GM12878 (cell line): Measurements from ENCODE around the gene UCKL1. TPM values are rescaled to one million over a fixed set of nuclear protein-coding genes. Genes with fewer than 3 reads are reported as not detected.
A peak's percentile ranks its signal among the peaks of the same experiment; 100 is the strongest.

Source experiments
- ATAC-seq: fragments of 200-7000 bp; cut with Tn5 transposase; 3 replicates; pipeline ENCODE4 v1.9.1; 2020; ENCODE audit warnings: mild to moderate bottlenecking, moderate library complexity
- BruUV-seq: library from RNA; stranded (reverse); fragments of 400-500 nt; replicated peaks from 2 replicates; lab custom pipeline; 2021; lab: Mats Ljungman, UMichigan
- CTCF ChIA-PET: fragments of 300-600 bp; sonication (Branson Sonifier 250); formaldehyde crosslinking; extraction: SDS; loops from one replicate; lab custom pipeline; 2021; ENCODE audit warnings: inconsistent platforms; lab: Yijun Ruan, JAX
- POLR2A ChIA-PET: fragments of 350-600 bp; formaldehyde crosslinking; extraction: SDS; loops from one replicate; lab custom pipeline; 2021; ENCODE audit warnings: inconsistent platforms; lab: Charles Lee
- RAD21 ChIA-PET: fragments of 300-600 bp; sonication (Branson Sonifier 250); formaldehyde crosslinking; loops from one replicate; lab custom pipeline; 2023; ENCODE audit warnings: antibody characterized with exemption; ENCODE audit not compliant: unreplicated experiment; lab: Charles Lee
- SMC1A ChIA-PET: fragments of 300-600 bp; sonication (Branson Sonifier 250); formaldehyde crosslinking; loops from one replicate; lab custom pipeline; 2023; ENCODE audit not compliant: unreplicated experiment, uncharacterized antibody; lab: Charles Lee
- DNase-seq: peaks from one replicate; pipeline ENCODE4 v3.0.0-alpha.2; 2011; ENCODE audit warnings: low read depth, low spot score
- FAIRE-seq: peaks from 3 replicates; lab custom pipeline; 2011; peaks lifted over from hg19 to GRCh38; lab: Jason Lieb, UNC
- H2AFZ ChIP-seq: 2 replicates; pipeline ENCODE4 v1.6.0; 2011; ENCODE audit warnings: low read depth, low read length, control low read depth; ENCODE audit not compliant: control insufficient read depth
- H3K27ac ChIP-seq: 2 replicates; pipeline ENCODE4 v1.5.1; 2011; ENCODE audit warnings: control low read depth; ENCODE audit not compliant: control insufficient read depth, insufficient read depth
- H3K27me3 ChIP-seq, 2 experiments: replicated peaks in 1 of 2; 2 replicates each; pipeline versions ENCODE4 v1.6.0 to v1.6.1; 2011; ENCODE audit warnings: low read length in 1 of 2; ENCODE audit not compliant: control insufficient read depth in 2 of 2, insufficient read depth in 2 of 2
- H3K36me3 ChIP-seq, 2 experiments: 2 replicates each; pipeline ENCODE4 v1.5.1; 2011; ENCODE audit warnings: low read length in 1 of 2; ENCODE audit not compliant: control insufficient read depth in 2 of 2, insufficient read depth in 2 of 2
- H3K4me1 ChIP-seq: 2 replicates; pipeline ENCODE4 v1.6.1; 2011; ENCODE audit warnings: mild to moderate bottlenecking, low read length, moderate library complexity, mixed read lengths; ENCODE audit not compliant: control insufficient read depth, insufficient read depth
- H3K4me2 ChIP-seq: 2 replicates; pipeline ENCODE4 v1.6.0; 2011; ENCODE audit warnings: control low read depth; ENCODE audit not compliant: control insufficient read depth, insufficient read depth
- H3K4me3 ChIP-seq: fragments of 200-600 bp; sonication (generic); 2 replicates; pipeline ENCODE4 v1.5.1; 2016
- H3K79me2 ChIP-seq: 2 replicates; pipeline ENCODE4 v1.6.0; 2011; ENCODE audit warnings: low read length; ENCODE audit not compliant: control insufficient read depth, insufficient read depth
- H3K9ac ChIP-seq: 2 replicates; pipeline ENCODE4 v1.8.0; 2011; ENCODE audit warnings: low read length, control low read depth, mixed read lengths; ENCODE audit not compliant: control insufficient read depth, insufficient read depth
- H3K9me3 ChIP-seq: replicated peaks from 3 replicates; pipeline ENCODE4 v1.5.1; 2011; ENCODE audit warnings: mild to moderate bottlenecking, low read length; ENCODE audit not compliant: control insufficient read depth, insufficient read depth
- H4K20me1 ChIP-seq: 2 replicates; pipeline ENCODE4 v1.6.0; 2011; ENCODE audit not compliant: control insufficient read depth, insufficient read depth
- CHD4 ChIP-seq: fragments of 200-600 bp; sonication (generic); IDR thresholded peaks from 2 replicates; pipeline ENCODE4 v1.6.1; 2016; ENCODE audit warnings: mild to moderate bottlenecking
- GABPA ChIP-seq: IDR thresholded peaks from 2 replicates; pipeline ENCODE4 v1.6.1; 2014; ENCODE audit warnings: antibody characterized with exemption, low read depth, mild to moderate bottlenecking, inconsistent platforms
- KLF5 ChIP-seq: fragments of 450-650 bp; IDR thresholded peaks from 2 replicates; pipeline ENCODE4 v1.6.1; 2014; ENCODE audit warnings: mild to moderate bottlenecking; ENCODE audit not compliant: partially characterized antibody
- MEF2B ChIP-seq: fragments of 450-650 bp; IDR thresholded peaks from 2 replicates; pipeline ENCODE4 v1.6.1; 2018; ENCODE audit warnings: mild to moderate bottlenecking, moderate library complexity; ENCODE audit not compliant: partially characterized antibody, poor library complexity, severe bottlenecking
- MXI1 ChIP-seq: fragments of 150-350 bp; IDR thresholded peaks from 2 replicates; pipeline ENCODE4 v1.6.1; 2011; ENCODE audit warnings: low read depth, mild to moderate bottlenecking, inconsistent platforms, low read length, improper control_type of control experiment
- NBN ChIP-seq: fragments of 450-650 bp; IDR thresholded peaks from 2 replicates; pipeline ENCODE4 v1.6.1; 2016
- NR2F1 ChIP-seq: fragments of 450-650 bp; conservative IDR thresholded peaks from 2 replicates; pipeline ENCODE4 v1.6.1; 2017; ENCODE audit warnings: mild to moderate bottlenecking
- RB1 ChIP-seq: fragments of 450-650 bp; formaldehyde crosslinking; IDR thresholded peaks from 2 replicates; pipeline ENCODE4 v1.6.1; 2017; ENCODE audit warnings: mild to moderate bottlenecking, borderline replicate concordance
- SIX5 ChIP-seq: IDR thresholded peaks from 2 replicates; pipeline ENCODE4 v1.6.1; 2011; ENCODE audit warnings: mild to moderate bottlenecking, low read depth, low read length, moderate library complexity; ENCODE audit not compliant: severe bottlenecking
- SMAD1 ChIP-seq: fragments of 450-650 bp; IDR thresholded peaks from 2 replicates; pipeline ENCODE4 v1.6.1; 2018; ENCODE audit warnings: mild to moderate bottlenecking, low read depth; ENCODE audit not compliant: partially characterized antibody
- SREBF2 ChIP-seq: IDR thresholded peaks from 2 replicates; pipeline ENCODE4 v1.6.1; 2012; ENCODE audit warnings: mild to moderate bottlenecking, low read length
- ZNF622 ChIP-seq: fragments of 450-650 bp; IDR thresholded peaks from 2 replicates; pipeline ENCODE4 v1.6.1; 2017; ENCODE audit warnings: mild to moderate bottlenecking, inconsistent platforms
- WGBS: methylation state at CpG from one replicate; pipeline ENCODE4 v1.1.6; 2016; ENCODE audit warnings: low lambda C conversion rate; ENCODE audit not compliant: insufficient replicate concordance, insufficient coverage; ENCODE audit errors: missing lambda C conversion rate; 5-methylcytosine and 5-hydroxymethylcytosine counted together
- in situ Hi-C: fragments of 300-500 bp; cut with MboI; formaldehyde crosslinking; loops from 9 replicates; pipeline ENCODE4 v1.14.3; 2018; ENCODE audit warnings: mixed read lengths
- intact Hi-C: fragments of 100-400 bp; cut with micrococcal nuclease; formaldehyde crosslinking; loops from one replicate; pipeline ENCODE4 v1.14.2; 2022; ENCODE audit not compliant: unreplicated experiment
- polyA plus RNA-seq, 11 experiments: library from polyadenylated mRNA; depleted of rRNA in 4 of 11; unstranded in 6 of 11; stranded (reverse) in 5 of 11; fragments of >200 nt; fragmentation: Nextera tagmentation in 4 of 11; fragmentation: Illumina TruSeq in 1 of 11; extraction: Ambion mirVana in 4 of 11; extraction: Trizol in 1 of 11; gene quantifications; 1 replicate in 1 of 11; 2 replicates in 10 of 11; pipeline versions ENCODE4 v1.2.1 to v1.2.3, GENCODE V29; 2011 to 2016; ENCODE audit warnings: inconsistent platforms in 2 of 11, missing spikeins in 2 of 11, low read depth in 1 of 11
- total RNA-seq, 4 experiments: library from RNA; depleted of rRNA in 3 of 4; stranded (reverse); fragments of >200 nt in 3 of 4; fragmentation: Illumina TruSeq in 1 of 4; extraction: Trizol in 1 of 4; gene quantifications; 2 replicates each; pipeline versions ENCODE4 v1.2.1 to v1.2.3, GENCODE V29; 2013 to 2021
- TF ChIP-seq, protein P1 (sequence below): fragments of 450-650 bp; IDR thresholded peaks from 2 replicates; pipeline ENCODE4 v1.6.1; 2016; ENCODE audit warnings: mild to moderate bottlenecking
- TF ChIP-seq, protein P2 (sequence below): fragments of 450-650 bp; IDR thresholded peaks from 2 replicates; pipeline ENCODE4 v1.6.1; 2018; ENCODE audit warnings: mild to moderate bottlenecking, low read depth, moderate library complexity; ENCODE audit not compliant: partially characterized antibody

Gene UCKL1
- total and polyA plus RNA-seq, 10 of the 15 experiments (the other 5 are each of a cell fraction or from before 2014, with no cell fraction given): 2.4 to 36.3 (median 24.8) TPM

DNA sequence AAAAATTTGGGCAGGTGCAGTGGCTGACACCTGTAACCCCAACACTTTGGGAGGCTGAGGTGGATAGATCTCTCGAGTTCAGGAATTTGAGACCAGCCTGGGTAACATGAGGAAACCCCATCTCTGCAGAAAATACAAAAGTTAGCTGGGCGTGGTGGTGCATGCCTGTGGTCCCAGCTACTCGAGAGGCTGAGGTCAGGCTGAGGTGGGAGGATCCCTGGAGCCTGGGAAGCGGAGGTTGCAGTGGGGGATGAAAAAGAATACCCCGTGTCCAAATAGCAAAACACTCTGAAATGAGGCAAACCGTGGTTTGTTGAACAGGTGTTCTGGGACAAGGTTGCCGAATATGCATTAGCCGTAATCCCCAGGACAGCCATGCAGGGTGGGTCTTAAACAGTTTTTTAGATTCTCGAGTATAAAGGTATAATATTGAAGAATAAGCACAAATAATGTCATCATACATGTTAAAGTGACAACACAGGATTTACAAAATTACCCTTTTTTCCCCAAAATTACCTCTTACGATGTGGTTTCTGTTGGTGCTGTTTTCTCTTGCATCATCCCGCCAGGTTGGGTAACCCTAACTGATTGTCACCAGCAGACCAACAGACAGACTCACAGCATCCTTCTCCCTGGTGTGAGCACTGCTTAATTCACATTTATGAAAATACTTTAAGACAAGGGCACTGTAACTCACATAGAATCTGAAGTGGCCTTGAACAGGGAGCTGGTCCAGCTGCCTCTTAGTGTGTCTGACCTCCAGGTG is 52.2 kb downstream of the UCKL1 start:
- H3K36me3 ChIP-seq: peaks cover 0 to 5% of the 10 kb centered on the region in 2 experiments; a peak in 3 of 4 replicates
- H4K20me1 ChIP-seq: peaks cover 7% of the 10 kb centered on the region
- no peak for TF ChIP-seq SIX5
- no peak for TF ChIP-seq KLF5
- TF ChIP-seq GABPA: no peak
- TF ChIP-seq, protein P1, sequence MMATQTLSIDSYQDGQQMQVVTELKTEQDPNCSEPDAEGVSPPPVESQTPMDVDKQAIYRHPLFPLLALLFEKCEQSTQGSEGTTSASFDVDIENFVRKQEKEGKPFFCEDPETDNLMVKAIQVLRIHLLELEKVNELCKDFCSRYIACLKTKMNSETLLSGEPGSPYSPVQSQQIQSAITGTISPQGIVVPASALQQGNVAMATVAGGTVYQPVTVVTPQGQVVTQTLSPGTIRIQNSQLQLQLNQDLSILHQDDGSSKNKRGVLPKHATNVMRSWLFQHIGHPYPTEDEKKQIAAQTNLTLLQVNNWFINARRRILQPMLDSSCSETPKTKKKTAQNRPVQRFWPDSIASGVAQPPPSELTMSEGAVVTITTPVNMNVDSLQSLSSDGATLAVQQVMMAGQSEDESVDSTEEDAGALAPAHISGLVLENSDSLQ: no peak
- H3K27ac ChIP-seq: no peak overlapping the region
- in situ Hi-C loops: no loop called here
- intact Hi-C loops: no loop called here
- POLR2A ChIA-PET: interaction anchor here (0.7 kb wide), 1 partner anchor 8 kb away, joined by 3 read pairs; no protein-coding TSS in a partner anchor
- DNase-seq (no peak), ATAC-seq (no peak), FAIRE-seq (no peak)
- no peaks in the 10 kb centered on the region; the same call in 1 of the 2 replicates for H3K4me1 ChIP-seq
- H3K79me2 ChIP-seq: peaks cover 59% of the 10 kb centered on the region
- no peaks in the 10 kb centered on the region for H3K27me3 ChIP-seq
- RAD21 ChIA-PET: no interaction called here
- no peak overlapping the region for H3K4me2 ChIP-seq
- SMC1A ChIA-PET: no interaction called here
- WGBS: 94% methylated on average over 11 of the region's 11 CpGs
- TSS peak; percentile 43 for BruUV-seq
- CTCF ChIA-PET: no interaction called here
- no peak overlapping the region for H2AFZ ChIP-seq
- no peak overlapping the region for H3K9ac ChIP-seq
- H3K9me3 ChIP-seq: no peaks in the 10 kb centered on the region
- H3K4me3 ChIP-seq: no peak overlapping the region

DNA sequence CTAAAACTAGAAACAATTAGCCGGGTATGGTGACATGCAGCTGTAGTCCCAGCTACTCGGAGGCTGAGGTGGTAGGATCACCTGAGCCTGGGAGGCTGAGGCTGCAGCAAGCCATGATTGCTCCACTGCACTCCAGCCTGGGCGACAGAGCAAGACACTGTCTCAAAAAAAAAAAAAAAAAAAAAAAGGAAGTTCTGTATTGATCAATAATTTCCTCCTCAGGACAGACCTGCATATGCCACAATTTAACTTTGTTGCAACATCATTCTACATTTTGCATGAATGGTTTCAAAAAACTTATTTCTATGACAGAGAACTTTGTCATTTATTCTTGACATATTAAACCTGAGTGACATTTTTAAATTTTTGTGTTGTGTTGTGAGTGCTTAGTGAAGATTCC is 55.8 kb downstream of the UCKL1 start:
- FAIRE-seq: no peak
- ChIA-PET RAD21 (no interaction called here), SMC1A (no interaction called here), POLR2A (no interaction called here), CTCF (no interaction called here)
- intact Hi-C loops (no loop called here), in situ Hi-C loops (no loop called here)
- BruUV-seq: no TSS peak
- Histone ChIP-seq H3K36me3 (peaks cover 0 to 5% of the 10 kb centered on the region in 2 experiments; a peak in 3 of 4 replicates), H4K20me1 (peaks cover 10% of the 10 kb centered on the region), H3K9ac (no peak overlapping the region), H3K9me3 (no peaks in the 10 kb centered on the region), H3K4me1 (peaks cover 7% of the 10 kb centered on the region), H3K4me3 (no peak overlapping the region), H3K4me2 (no peak overlapping the region), H3K27me3 (no peaks in the 10 kb centered on the region), H3K79me2 (peaks cover 73% of the 10 kb centered on the region), H2AFZ (no peak overlapping the region), H3K27ac (no peak overlapping the region)
- ATAC-seq: no peak
- DNase-seq: no peak
- 18% methylated on average over 3 of the region's 3 CpGs for WGBS
- TF ChIP-seq MEF2B (no peak), SREBF2 (no peak), SMAD1 (no peak), MXI1 (no peak), CHD4 (no peak), RB1 (no peak), NBN (no peak), NR2F1 (no peak), ZNF622 (no peak)
- TF ChIP-seq, protein P2, sequence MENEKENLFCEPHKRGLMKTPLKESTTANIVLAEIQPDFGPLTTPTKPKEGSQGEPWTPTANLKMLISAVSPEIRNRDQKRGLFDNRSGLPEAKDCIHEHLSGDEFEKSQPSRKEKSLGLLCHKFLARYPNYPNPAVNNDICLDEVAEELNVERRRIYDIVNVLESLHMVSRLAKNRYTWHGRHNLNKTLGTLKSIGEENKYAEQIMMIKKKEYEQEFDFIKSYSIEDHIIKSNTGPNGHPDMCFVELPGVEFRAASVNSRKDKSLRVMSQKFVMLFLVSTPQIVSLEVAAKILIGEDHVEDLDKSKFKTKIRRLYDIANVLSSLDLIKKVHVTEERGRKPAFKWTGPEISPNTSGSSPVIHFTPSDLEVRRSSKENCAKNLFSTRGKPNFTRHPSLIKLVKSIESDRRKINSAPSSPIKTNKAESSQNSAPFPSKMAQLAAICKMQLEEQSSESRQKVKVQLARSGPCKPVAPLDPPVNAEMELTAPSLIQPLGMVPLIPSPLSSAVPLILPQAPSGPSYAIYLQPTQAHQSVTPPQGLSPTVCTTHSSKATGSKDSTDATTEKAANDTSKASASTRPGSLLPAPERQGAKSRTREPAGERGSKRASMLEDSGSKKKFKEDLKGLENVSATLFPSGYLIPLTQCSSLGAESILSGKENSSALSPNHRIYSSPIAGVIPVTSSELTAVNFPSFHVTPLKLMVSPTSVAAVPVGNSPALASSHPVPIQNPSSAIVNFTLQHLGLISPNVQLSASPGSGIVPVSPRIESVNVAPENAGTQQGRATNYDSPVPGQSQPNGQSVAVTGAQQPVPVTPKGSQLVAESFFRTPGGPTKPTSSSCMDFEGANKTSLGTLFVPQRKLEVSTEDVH: no peak
